ENCODE data around the gene PEX5L. TPM values are rescaled to one million over a fixed set of nuclear protein-coding genes. Genes with fewer than 3 reads are reported as not detected.
A peak's percentile ranks its signal among the peaks of the same experiment; 100 is the strongest.

Gene PEX5L
- total and polyA plus RNA-seq, 8 donors = 1.1 to 30.2 (median 8.6) TPM

DNA sequence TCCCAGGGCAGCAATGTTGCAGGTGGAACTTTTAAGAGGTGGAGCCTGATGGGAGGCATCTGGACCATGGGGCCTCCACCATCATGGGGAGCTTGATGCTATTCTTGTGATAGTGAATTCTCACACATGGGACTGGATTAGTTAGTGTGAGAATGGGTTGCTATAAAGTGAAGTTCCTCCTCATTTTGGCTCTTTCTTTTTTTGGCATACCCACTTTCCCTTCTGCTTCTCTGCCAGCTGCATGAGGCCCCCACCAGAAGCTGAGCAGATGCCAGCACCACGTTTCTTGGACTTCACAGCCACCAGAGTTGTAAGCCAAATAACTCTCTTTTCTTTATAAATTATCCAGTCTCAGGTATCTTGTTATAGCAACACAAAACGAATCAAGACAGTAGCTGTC, 101.0 kb downstream of the PEX5L start:
- H3K36me3 ChIP-seq = no peaks in the 10 kb centered on the region
- H3K27me3 ChIP-seq = no peaks in the 10 kb centered on the region
- FAIRE-seq = no peak
- H3K27ac ChIP-seq = no peak overlapping the region
- 80 to 81% methylated on average over 2 of the region's 2 CpGs for WGBS, 2 donors
- intact Hi-C loops (cut with DNase I) = no loop called here
- TF ChIP-seq, protein P1, sequence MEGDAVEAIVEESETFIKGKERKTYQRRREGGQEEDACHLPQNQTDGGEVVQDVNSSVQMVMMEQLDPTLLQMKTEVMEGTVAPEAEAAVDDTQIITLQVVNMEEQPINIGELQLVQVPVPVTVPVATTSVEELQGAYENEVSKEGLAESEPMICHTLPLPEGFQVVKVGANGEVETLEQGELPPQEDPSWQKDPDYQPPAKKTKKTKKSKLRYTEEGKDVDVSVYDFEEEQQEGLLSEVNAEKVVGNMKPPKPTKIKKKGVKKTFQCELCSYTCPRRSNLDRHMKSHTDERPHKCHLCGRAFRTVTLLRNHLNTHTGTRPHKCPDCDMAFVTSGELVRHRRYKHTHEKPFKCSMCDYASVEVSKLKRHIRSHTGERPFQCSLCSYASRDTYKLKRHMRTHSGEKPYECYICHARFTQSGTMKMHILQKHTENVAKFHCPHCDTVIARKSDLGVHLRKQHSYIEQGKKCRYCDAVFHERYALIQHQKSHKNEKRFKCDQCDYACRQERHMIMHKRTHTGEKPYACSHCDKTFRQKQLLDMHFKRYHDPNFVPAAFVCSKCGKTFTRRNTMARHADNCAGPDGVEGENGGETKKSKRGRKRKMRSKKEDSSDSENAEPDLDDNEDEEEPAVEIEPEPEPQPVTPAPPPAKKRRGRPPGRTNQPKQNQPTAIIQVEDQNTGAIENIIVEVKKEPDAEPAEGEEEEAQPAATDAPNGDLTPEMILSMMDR (IDR thresholded peaks at IDR 0.05) = no peak
- DNase-seq = no peak
- H3K4me1 ChIP-seq = no peaks in the 10 kb centered on the region
- no peaks in the 10 kb centered on the region for H3K9me3 ChIP-seq
- no peak for ATAC-seq
- no peak overlapping the region for H3K4me3 ChIP-seq

DNA sequence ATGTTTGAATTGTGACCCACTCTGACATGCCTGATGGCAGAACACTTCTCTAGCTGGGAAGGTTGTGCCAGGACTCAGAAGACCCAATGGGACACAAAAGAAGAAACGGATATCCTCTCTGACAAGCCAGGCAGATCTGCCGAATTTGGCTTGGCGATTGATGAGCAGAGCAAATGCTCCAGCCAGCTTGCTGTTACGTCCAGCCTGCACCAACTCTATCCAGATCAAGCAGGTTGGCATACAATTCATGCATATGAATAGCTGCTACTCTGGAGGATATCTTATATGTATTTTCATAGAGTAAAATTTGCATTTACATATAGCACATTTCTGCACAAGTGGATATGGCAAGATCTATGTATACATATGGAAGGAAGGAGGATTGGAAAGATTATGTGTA, 102.8 kb downstream of the PEX5L start:
- TF ChIP-seq, protein P1 (IDR thresholded peaks at IDR 0.05) = no peak
- Histone ChIP-seq H3K27me3 (no peaks in the 10 kb centered on the region), H3K4me3 (no peak overlapping the region), H3K36me3 (no peaks in the 10 kb centered on the region), H3K27ac (no peak overlapping the region), H3K4me1 (no peaks in the 10 kb centered on the region), H3K9me3 (no peaks in the 10 kb centered on the region)
- 88% methylated on average over 4 of the region's 4 CpGs for WGBS, 2 donors
- ATAC-seq (no peak), DNase-seq (no peak), FAIRE-seq (no peak)
- intact Hi-C loops (cut with DNase I) = no loop called here

DNA sequence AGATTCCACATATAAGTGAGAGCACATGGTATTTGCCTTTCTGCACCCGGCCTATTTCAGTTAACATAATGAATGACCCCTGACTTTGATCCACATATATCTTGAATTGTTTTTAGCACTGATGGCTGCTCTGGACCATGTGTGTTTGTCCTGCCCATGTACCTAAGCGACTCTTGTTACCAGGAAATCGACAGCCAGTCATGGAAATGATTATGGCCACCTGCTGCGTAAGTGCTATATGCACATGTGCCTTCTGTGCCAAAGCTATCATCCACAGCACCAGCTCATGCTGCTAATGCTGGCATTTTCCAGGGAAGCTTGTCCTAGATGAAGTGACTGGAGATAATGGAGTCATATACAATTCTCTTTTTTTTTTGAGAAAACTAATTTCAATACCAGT, 103.7 kb downstream of the PEX5L start:
- intact Hi-C loops (cut with DNase I) = no loop called here
- no peak for FAIRE-seq
- Histone ChIP-seq H3K27me3 (no peaks in the 10 kb centered on the region), H3K4me3 (no peak overlapping the region), H3K9me3 (no peaks in the 10 kb centered on the region), H3K27ac (no peak overlapping the region), H3K36me3 (no peaks in the 10 kb centered on the region), H3K4me1 (no peaks in the 10 kb centered on the region)
- whole genome bisulfite sequencing, 2 donors = 83 to 84% methylated on average over 4 of the region's 4 CpGs
- no peak for DNase-seq
- TF ChIP-seq, protein P1 (IDR thresholded peaks at IDR 0.05) = no peak
- ATAC-seq = no peak

DNA sequence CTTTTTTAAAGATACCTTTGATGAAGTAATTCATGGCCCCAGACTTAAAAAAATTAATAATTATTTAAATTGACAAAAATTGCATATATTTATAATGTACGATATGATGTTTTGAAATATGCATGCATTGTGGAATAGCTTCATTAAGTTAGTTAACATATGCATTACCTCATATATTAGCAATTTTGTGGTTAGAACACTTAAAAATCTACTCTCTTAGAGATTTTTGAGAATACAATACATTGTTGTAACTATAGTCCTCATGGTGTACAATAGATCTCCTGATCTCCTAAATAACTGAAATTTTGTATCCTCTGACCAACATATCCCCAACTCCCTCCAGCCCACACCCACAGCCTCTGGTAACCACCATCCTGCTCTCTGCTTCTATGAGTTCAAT, 104.1 kb downstream of the PEX5L start:
- FAIRE-seq (no peak), DNase-seq (no peak)
- TF ChIP-seq, protein P1 (IDR thresholded peaks at IDR 0.05) = no peak

DNA sequence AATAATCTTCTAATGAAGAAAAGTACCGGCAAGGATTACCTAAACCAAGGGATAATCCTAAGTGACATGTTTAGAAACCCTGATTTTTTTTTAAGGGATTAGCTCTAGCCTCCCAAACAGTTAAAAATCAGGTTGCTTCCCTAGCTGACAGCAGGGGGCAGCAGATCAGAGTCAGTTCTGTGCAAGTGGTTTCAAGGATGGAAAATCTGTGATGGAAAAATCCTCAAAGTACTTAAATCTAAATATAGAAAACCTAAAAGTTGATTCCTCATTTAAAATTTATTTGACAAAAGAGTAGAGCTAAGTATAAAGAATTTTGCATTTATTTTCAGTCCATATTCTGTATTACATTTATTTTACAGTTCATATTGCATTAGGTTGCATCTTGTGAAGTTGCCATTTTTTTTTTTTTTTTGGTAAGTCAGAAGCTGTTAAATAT, 107.6 kb downstream of the PEX5L start:
- TF ChIP-seq, protein P1 (IDR thresholded peaks at IDR 0.05) = peak; percentile 17 to 79 (median 71)
- WGBS, 2 donors = 13 to 18% methylated on average over 1 of the region's 1 CpG
- Histone ChIP-seq H3K4me1 (no peaks in the 10 kb centered on the region), H3K9me3 (no peaks in the 10 kb centered on the region), H3K27me3 (no peaks in the 10 kb centered on the region), H3K27ac (no peak overlapping the region), H3K36me3 (no peaks in the 10 kb centered on the region), H3K4me3 (no peak overlapping the region)
- ATAC-seq (peak; percentile 71 to 90 (median 84)), FAIRE-seq (peak; percentile 75), DNase-seq (peak in 5 of 6 donors; percentile 32 to 65 (median 45))
- intact Hi-C loops (cut with DNase I) = loop anchor here in 1 of 3 donors (10.0 kb wide), 1 partner anchor 666 kb away; no protein-coding TSS in a partner anchor

More for the DNA sequence above, 104.1 kb downstream of the PEX5L start:
- H3K27me3 ChIP-seq = no peaks in the 10 kb centered on the region
- H3K4me1 ChIP-seq = no peaks in the 10 kb centered on the region
- intact Hi-C loops (cut with DNase I) = no loop called here
- no peak overlapping the region for H3K27ac ChIP-seq
- no peak overlapping the region for H3K4me3 ChIP-seq
- no peaks in the 10 kb centered on the region for H3K9me3 ChIP-seq
- 94 to 96% methylated on average over 1 of the region's 1 CpG for WGBS, 2 donors
- H3K36me3 ChIP-seq = no peaks in the 10 kb centered on the region
- ATAC-seq = no peak

All from pancreas (tissue), 10 donors.